ENCODE results near the gene MALRD1. TPM values are rescaled to one million over a fixed set of nuclear protein-coding genes. Genes with fewer than 3 reads are reported as not detected.

MALRD1 gene
- total and polyA plus RNA-seq, 2 experiments from 2014 or later = 17.8 to 52.6 TPM

GRCh38 chr10:19252531-19252930, 203.9 kb downstream of the MALRD1 start:
- TF ChIP-seq CTCF (IDR thresholded peaks at IDR 0.05; ENCODE audit: poor library complexity) = no peak
- no peak for TF ChIP-seq EZH2 (IDR thresholded peaks at IDR 0.05; ENCODE audit: borderline replicate concordance)
- TF ChIP-seq EZH2phosphoT487 (IDR thresholded peaks at IDR 0.05; ENCODE audit: low read depth, severe bottlenecking, unreplicated experiment) = no peak
- no peaks in the 10 kb centered on the region for H4K20me1 ChIP-seq (ENCODE audit: insufficient read depth, poor library complexity, severe bottlenecking)
- H3K4me2 ChIP-seq = no peak overlapping the region
- H3K36me3 ChIP-seq (replicated peaks; ENCODE audit: insufficient read depth, low read depth) = no peaks in the 10 kb centered on the region
- no peaks in the 10 kb centered on the region for H3K27me3 ChIP-seq
- H3K4me1 ChIP-seq (ENCODE audit: insufficient read depth) = no peaks in the 10 kb centered on the region
- no peak overlapping the region for H3K4me3 ChIP-seq
- H2AFZ ChIP-seq = no peak overlapping the region
- H3K79me2 ChIP-seq = no peaks in the 10 kb centered on the region
- no peak for DNase-seq (ENCODE audit: low spot score)
- H3K9me3 ChIP-seq (ENCODE audit: low read depth) = no peaks in the 10 kb centered on the region
- no peak overlapping the region for H3K27ac ChIP-seq
- H3K9me2 ChIP-seq (replicated peaks; ENCODE audit: insufficient read depth) = no peaks in the 10 kb centered on the region

- H3K4me1 ChIP-seq (ENCODE audit: insufficient read depth) = no peaks in the 10 kb centered on the region
- no peak for TF ChIP-seq EZH2phosphoT487 (IDR thresholded peaks at IDR 0.05; ENCODE audit: low read depth, severe bottlenecking, unreplicated experiment)
- TF ChIP-seq EZH2 (IDR thresholded peaks at IDR 0.05; ENCODE audit: borderline replicate concordance) = no peak
- TF ChIP-seq CTCF (IDR thresholded peaks at IDR 0.05; ENCODE audit: poor library complexity) = no peak
- H3K4me3 ChIP-seq = no peak overlapping the region
- H3K9me2 ChIP-seq (replicated peaks; ENCODE audit: insufficient read depth) = no peaks in the 10 kb centered on the region
- no peaks in the 10 kb centered on the region for H3K27me3 ChIP-seq
- H3K27ac ChIP-seq = no peak overlapping the region
- no peaks in the 10 kb centered on the region for H3K79me2 ChIP-seq
- H4K20me1 ChIP-seq (ENCODE audit: insufficient read depth, poor library complexity, severe bottlenecking) = no peaks in the 10 kb centered on the region
- DNase-seq (ENCODE audit: low spot score) = no peak
- H3K9me3 ChIP-seq (ENCODE audit: low read depth) = no peaks in the 10 kb centered on the region
- no peaks in the 10 kb centered on the region for H3K36me3 ChIP-seq (replicated peaks; ENCODE audit: insufficient read depth, low read depth)
- no peak overlapping the region for H2AFZ ChIP-seq
- no peak overlapping the region for H3K4me2 ChIP-seq
- WGBS (ENCODE audit: low lambda C conversion rate, missing lambda C conversion rate) = 63% methylated on average over 1 of the region's 1 CpG
Observed at GRCh38 chr10:19256331-19256730, 207.7 kb downstream of the MALRD1 start.

GRCh38 chr10:19263262-19263661, 214.7 kb downstream of the MALRD1 start:
- no peak overlapping the region for H2AFZ ChIP-seq
- H4K20me1 ChIP-seq (ENCODE audit: insufficient read depth, poor library complexity, severe bottlenecking) = no peaks in the 10 kb centered on the region
- H3K79me2 ChIP-seq = no peaks in the 10 kb centered on the region
- no peaks in the 10 kb centered on the region for H3K9me2 ChIP-seq (replicated peaks; ENCODE audit: insufficient read depth)
- 0% methylated on average over 1 of the region's 1 CpG for WGBS (ENCODE audit: low lambda C conversion rate, missing lambda C conversion rate)
- no peaks in the 10 kb centered on the region for H3K27me3 ChIP-seq
- H3K36me3 ChIP-seq (replicated peaks; ENCODE audit: insufficient read depth, low read depth) = no peaks in the 10 kb centered on the region
- no peak overlapping the region for H3K27ac ChIP-seq
- no peak for DNase-seq (ENCODE audit: low spot score)
- no peak overlapping the region for H3K4me3 ChIP-seq
- no peak for TF ChIP-seq EZH2phosphoT487 (IDR thresholded peaks at IDR 0.05; ENCODE audit: low read depth, severe bottlenecking, unreplicated experiment)
- no peak for TF ChIP-seq EZH2 (IDR thresholded peaks at IDR 0.05; ENCODE audit: borderline replicate concordance)
- no peak for TF ChIP-seq CTCF (IDR thresholded peaks at IDR 0.05; ENCODE audit: poor library complexity)
- H3K9me3 ChIP-seq (ENCODE audit: low read depth) = no peaks in the 10 kb centered on the region
- no peak overlapping the region for H3K4me2 ChIP-seq
- H3K4me1 ChIP-seq (ENCODE audit: insufficient read depth) = no peaks in the 10 kb centered on the region

GRCh38 chr10:19283285-19283684, 234.7 kb downstream of the MALRD1 start:
- Histone ChIP-seq H3K79me2 (no peaks in the 10 kb centered on the region), H3K27me3 (no peaks in the 10 kb centered on the region), H3K9me3 (ENCODE audit: low read depth) (no peaks in the 10 kb centered on the region), H3K4me3 (no peak overlapping the region), H3K9me2 (replicated peaks; ENCODE audit: insufficient read depth) (no peaks in the 10 kb centered on the region), H3K4me1 (ENCODE audit: insufficient read depth) (no peaks in the 10 kb centered on the region), H3K4me2 (no peak overlapping the region), H4K20me1 (ENCODE audit: insufficient read depth, poor library complexity, severe bottlenecking) (no peaks in the 10 kb centered on the region), H3K36me3 (replicated peaks; ENCODE audit: insufficient read depth, low read depth) (no peaks in the 10 kb centered on the region), H3K27ac (no peak overlapping the region), H2AFZ (no peak overlapping the region)
- WGBS (ENCODE audit: low lambda C conversion rate, missing lambda C conversion rate) = 93% methylated on average over 2 of the region's 2 CpGs
- DNase-seq (ENCODE audit: low spot score) = no peak
- TF ChIP-seq CTCF (IDR thresholded peaks at IDR 0.05; ENCODE audit: poor library complexity) = no peak
- TF ChIP-seq EZH2 (IDR thresholded peaks at IDR 0.05; ENCODE audit: borderline replicate concordance) = no peak
- no peak for TF ChIP-seq EZH2phosphoT487 (IDR thresholded peaks at IDR 0.05; ENCODE audit: low read depth, severe bottlenecking, unreplicated experiment)
